HG03064 (cell line): ENCODE measurements around the gene TYK2.

Source experiments
- ATAC-seq: cut with Tn5 transposase; IDR thresholded peaks from one replicate; pipeline ENCODE4 v1.9.1; 2021; ENCODE audit warnings: low read depth; ENCODE audit not compliant: unreplicated experiment

Gene TYK2

GRCh38 chr19:10317045-10317856 lies 63.1 kb downstream of the TYK2 start:
- no peak for ATAC-seq

- no peak for ATAC-seq
Observed at GRCh38 chr19:10316229-10317044, 63.9 kb downstream of the TYK2 start.

- no peak for ATAC-seq
Observed at GRCh38 chr19:10315335-10316214, 64.8 kb downstream of the TYK2 start, which contains the start of gene FDX2. FDX2 (minus strand) TSS chr19:10316015; CDS start chr19:10315996, 19 bp downstream.

- no peak for ATAC-seq
Observed at GRCh38 chr19:10309423-10309822, 70.9 kb downstream of the TYK2 start, which contains the start of gene ZGLP1. ZGLP1 (minus strand) TSS chr19:10309815.

- ATAC-seq: no peak
Observed at GRCh38 chr19:10306327-10306726, 74.0 kb downstream of the TYK2 start.

- no peak for ATAC-seq
Observed at GRCh38 chr19:10305139-10305806, 75.1 kb downstream of the TYK2 start.
